Measurements from ENCODE around the gene DCAF8.
"Not testable (repeated sequence)": the region's sequence is repeated elsewhere in the genome, so short reads cannot be mapped to it uniquely, and the experiment has no call there.

Gene DCAF8

GRCh38 chr1:160261893-160262794, at the start of gene DCAF8:
TSS of gene DCAF8 (minus strand) at chr1:160262549. CDS start at chr1:160244008, 18,541 bp downstream.
- peak; percentile 72 to 91 for DNase-seq

GRCh38 chr1:160309571-160309970, 47.2 kb upstream of the DCAF8 start:
- DNase-seq, result no peak

DNA sequence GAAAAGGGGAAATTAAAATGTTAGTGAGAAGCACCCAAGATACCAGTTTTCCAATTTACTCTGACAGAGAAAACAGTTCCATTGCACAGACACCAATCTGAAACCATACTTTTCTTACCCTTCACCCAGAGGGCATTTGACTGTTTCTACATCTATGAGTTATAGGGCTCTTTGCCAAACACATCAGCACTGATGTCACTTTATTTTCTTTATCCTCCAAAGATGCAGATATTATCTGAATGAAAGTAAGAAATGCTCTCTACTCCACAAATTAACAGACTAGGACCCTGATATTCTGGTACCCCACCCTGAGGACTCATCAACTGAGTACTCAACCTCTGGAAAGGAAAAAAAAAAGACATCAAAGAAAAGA, 46.8 kb upstream of the DCAF8 start:
- no peak for DNase-seq

DNA sequence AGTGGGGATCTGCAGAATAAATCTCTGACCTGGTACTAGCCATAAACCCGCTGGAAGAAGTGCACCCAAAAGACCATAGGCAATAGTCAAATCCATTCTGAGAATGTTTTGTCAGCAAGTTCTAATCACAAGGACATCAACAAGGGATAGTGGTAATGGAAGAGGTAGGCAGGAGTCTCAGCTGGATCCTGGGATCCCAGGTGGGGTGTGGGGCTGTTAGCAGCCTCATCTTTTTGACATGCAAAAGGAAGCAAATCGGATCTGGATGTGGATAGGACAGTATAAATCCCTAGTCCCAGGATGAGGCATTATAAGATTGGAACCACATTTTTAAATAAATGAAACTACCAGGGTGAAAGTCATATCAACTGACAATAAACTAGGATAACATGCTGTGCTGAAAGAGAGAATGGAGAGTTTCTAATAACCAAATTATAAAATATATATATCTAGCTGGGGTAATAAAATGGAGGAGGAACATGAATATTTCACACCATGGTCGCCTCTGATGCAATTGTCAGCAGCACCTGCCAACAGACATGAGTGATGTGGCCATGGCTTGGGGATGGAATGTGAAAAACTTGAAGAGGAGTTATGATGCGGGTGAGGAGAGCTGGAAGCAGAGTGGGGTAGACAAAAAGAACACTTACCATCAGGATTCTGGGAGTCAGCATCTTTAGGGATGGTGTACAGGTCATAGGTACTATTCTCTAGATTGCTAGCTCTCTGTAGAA, 46.3 kb upstream of the DCAF8 start:
- no peak for DNase-seq

GRCh38 chr1:160307118-160307791, 44.9 kb upstream of the DCAF8 start:
- no peak for DNase-seq

GRCh38 chr1:160300173-160300572, 37.8 kb upstream of the DCAF8 start:
- DNase-seq, result no peak

DNA sequence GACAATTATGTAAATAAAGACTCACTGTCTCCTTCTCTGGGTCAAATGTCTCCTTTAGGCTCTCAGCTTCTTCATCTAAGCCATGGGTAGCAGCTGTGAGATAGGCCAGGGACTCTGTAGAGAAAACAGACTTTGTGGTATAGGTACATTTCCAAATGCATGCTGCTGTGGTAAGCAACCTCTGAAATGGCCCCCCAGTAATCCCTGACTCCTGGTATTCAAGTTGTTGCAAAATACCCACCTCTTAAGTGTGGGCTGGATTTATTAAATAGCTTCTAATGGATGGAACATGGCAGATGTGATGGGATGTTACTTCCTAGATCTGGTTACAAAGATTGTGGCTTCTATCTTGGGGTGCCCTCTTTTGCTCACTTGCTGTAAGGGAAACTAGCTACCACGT, 33.7 kb upstream of the DCAF8 start:
- DNase-seq, result no peak

DNA sequence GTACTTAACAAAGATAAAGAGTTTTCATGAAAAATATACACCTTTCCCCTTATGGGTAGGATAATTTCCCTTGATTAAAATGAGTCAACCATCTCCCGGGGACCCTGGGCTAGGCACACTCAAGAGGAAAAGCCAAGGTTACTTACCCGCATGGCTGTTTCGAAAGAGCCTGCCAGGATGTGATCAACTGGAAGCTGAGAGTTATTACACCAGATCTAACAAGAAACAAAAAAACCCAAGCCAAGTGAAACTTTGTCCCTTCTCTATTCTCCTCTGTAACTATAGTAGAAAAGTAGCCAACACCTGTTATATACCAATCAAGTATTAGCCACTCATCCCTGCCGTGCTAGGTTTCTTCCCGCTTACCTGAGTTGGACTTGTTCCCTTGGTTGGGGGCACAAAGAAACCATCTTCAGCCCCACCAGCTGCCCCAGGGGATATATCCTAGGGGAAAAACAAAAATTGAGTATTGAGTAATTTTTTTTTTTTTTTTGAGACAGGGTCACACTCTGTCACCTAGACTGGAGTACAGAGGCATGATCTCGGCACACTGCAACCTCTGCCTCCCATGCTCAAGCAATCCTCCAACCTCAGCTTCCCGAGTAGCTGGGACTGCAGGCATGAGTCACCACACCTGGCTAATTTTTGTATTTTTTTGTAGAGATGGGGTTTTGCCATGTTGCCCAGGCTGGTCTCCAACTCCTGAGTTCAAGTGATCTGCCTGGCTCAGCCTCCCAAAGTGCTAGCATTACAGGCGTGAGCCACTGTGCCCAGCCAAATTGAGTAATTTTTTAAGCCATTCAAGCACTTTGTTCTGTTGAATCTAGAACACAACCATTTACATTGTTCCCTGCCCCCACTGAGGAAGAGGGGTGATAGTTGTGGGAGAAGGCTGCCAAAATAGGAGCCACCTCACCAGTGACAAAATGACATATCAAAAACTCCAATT, 30.9 kb upstream of the DCAF8 start:
- no peak for DNase-seq

DNA sequence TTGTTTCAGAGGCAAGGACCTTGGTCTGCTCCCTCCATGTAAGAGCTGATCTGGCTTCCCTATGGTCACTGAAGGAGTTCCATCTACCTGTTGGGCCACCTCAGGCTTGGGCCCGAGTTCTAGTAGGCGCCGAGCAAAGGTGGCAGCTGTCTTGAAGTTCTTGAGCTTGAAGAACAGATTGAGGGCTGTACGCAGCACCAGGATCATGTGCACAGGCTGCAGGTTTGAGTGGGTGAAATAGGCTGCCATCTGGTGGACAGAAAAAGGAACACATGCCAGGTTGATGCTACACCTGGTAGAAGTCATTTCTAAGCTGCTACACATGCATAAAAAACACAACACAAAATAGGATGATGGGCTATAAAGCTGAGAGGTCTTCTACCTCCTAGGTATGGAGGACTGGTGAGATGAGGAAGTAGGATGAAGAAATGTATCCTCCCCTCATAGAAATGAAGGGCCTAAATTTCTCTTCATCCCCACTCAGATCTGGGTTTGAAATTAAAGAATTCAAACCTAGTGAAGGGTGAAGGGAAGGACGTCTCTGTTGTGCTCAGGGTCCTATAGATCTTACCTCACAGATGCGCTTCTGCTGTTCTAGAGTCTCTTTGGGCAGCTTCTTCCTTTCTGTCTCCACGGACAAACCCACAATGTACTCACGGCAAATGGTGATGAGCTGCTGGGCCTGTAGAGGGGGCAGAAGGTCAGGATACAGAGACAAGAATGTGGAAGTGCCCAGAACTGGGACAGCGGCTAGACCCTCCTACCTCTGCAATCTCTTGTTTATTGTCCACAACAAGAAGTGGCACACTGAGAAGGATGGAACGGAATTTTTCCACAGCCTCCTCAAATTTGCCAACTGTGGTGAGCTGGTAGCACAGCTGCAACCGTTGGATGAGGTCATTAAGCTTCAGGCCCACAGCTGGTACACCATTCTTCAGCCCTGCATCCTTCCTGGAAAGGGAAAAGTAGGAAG, 29.2 kb upstream of the DCAF8 start:
- DNase-seq, result peak in 1 of 2 experiments; percentile 36

DNA sequence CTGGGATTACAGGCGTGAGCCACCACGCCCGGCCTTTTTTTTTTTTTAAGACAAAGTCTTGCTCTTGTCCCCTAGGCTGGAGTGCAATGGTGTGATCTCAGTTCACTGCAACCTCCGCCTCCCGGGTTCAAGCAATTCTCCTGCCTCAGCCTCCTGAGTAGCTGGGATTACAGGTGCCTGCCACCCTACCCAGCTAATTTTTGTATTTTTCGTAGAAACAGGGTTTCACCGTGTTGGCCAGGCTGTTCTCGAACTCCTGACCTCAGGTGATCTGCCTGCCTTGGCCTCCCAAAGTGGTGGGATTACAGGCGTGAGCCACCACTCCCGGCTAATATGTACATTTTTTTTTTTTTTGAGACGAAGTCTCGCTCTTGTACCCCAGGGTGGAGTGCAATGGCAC, 25.4 kb upstream of the DCAF8 start:
- not testable (repeated sequence) for DNase-seq

DNA sequence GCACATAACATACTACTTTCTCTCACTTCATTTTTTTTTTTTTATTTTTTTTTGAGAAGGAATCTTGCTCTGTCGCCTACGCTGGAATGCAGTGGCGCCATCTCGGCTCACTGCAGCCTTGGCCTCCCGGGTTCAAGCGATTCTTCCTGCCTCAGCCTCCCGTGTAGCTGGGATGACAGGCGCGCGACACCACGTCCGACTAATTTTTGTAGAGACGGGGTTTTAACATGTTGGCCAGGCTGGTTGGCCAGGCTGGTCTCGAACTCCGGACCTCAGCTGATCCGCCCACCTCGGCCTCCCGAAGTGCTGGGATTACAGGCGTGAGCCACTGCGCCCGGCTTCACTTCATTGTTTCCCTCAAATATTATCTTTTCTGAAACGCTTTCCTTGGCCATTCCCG, 23.2 kb upstream of the DCAF8 start:
- no peak for DNase-seq

DNA sequence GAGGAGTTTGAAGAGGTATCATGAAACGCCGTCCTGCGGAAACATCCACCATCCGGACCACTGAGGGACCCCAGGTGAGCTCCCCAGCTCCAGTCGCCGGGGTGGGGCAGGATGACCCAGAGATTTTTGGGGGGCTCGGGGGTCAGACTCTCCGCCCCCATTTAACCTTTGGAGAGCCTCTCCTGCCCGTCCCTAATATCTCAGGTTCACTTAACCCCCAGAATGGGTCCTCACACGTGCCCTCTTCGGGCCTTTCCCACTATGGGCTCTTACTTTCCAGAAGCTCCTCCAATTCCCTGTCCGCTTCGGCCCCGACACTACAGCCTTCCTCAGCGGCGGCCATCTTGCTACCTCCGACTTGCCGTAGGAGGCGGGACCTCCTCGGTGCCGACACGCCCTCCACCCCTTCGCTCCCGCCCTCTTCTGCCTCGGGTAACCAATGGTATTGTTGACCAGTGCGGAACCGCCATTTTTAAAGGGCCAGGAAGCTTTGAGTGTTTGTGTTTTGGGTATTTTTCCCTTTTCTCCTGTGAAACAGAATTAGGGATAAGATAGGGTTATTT, 22.5 kb upstream of the DCAF8 start, which contains the start of gene PEX19:
Gene PEX19, minus strand, starts transcription at position 352 of the 563 bp plus-strand sequence. Its CDS starts 9 bp downstream, at position 343.
- peak; percentile 8 to 79 for DNase-seq

DNA sequence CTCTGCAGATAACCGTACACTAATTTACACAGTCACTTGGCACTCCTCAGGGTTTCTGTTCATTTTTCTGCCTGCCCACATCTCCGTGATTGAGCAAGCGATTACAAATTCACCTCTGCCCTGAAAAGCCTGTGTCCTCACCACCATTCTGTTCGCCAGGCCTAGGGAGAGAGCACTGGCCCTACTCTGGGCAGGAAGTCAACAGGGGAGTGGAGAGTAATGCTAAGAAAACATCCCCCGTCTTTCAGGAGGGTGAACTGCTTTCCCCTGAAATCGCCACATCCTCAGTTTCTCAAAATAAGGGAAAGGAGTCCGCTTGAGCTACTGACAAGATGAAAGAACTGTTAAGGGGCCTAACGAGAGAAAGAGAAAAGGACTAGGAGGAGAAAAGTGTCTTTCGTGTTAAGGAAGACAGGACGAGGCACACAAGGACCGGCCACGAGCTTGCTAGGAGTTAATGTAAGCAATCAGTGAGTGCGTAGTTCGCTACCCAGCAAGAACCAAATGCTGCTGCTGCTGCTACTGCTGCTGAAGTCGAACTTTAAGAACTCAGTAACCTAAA, 22.0 kb upstream of the DCAF8 start:
- no peak for DNase-seq

DNA sequence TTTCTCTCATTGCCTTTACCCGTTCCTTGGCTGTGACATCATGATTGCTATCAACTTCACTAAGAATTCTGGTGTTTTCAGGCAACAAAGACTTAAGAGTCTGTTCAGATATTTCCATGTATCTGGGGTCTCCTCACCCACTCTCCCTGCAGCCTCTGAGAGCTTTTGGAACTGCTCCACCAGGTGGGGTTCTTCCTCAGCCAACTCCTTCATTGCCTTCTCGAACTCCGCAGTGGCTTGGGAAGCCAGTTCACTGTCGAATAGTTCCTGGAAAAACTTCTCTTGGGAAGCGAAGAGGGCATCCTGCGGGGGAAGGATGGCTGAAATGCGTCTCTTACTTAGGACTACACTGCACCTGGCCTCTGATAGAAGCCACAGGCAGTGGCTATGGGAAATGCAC, 20.5 kb upstream of the DCAF8 start:
- no peak for DNase-seq

GRCh38 chr1:160277987-160278386, 15.6 kb upstream of the DCAF8 start:
- DNase-seq, result no peak

DNA sequence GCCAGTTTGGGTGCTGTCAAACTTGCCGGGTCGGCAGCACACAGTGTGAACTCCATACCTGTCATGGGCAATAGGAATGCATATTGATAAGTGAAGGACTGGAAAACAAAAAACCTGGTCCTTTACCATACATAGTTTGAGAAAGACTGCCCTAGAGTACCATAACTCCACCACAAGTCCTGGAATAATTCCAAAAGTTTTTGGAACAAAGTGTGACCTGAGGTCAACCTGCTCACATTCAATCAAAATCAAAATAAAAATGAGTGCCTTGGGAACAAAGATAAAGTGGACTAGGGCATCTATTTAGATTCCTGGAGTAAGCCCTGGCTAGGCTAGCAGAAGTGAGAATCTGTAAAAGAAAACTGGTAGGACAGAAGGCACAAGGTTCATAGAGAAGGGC, 15.0 kb upstream of the DCAF8 start:
- DNase-seq, result no peak

DNA sequence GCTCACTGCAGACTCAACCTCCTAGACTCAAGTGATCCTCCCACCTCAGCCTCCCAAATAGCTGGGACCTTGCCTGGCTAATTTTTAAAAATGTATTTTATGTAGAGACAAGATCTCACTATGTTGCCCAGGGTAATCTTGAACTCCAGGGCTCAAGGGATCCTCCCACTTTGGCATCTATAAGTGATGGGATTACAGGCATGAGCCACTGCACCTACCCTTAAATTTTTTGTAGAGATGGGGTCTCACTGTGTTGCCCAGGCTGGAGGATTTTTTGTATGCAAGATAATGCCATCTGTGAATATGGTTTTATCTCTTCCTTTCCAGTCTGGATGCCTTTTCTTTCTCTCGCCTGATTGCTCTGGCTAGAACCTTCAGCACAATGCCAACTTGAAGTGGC, 8.7 kb upstream of the DCAF8 start:
- DNase-seq, result no peak

- no peak for DNase-seq
Measured at GRCh38 chr1:160267284-160267991, 5.1 kb upstream of the DCAF8 start.

DNA sequence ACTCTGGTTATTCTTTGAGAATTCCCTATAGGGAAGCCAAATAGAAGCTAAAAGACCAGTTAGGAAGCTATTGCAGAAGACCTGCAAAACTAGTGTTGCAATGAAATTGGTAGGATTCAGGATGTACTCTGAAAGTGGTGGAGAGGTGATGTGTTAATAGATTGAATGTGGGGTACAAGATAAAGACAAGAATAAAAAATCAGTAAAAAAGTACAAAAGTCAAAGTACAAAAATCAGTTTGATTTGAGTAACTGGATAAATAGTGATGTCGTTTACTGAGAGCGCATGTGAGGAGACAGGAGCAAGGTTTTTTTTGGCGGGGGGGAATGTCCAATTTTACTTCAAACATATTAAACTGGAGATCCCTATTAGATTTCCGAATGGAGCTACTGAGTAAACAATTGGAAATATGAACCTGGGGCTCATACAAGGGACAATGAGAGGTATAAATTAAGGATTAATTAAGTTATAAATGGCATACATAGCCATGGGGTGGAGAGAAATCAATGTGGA, 2.5 kb upstream of the DCAF8 start:
- DNase-seq, result no peak

GRCh38 chr1:160261556-160261892, 825 bp downstream of the DCAF8 start:
- peak; percentile 9 to 75 for DNase-seq

All from SW 1271 (cell line).